HFFc6 (cell line): Measurements from ENCODE around the gene CPEB2. TPM values are rescaled to one million over a fixed set of nuclear protein-coding genes. Genes with fewer than 3 reads are reported as not detected.

Source experiments
- DNase-seq: peaks from one replicate; pipeline ENCODE4 v3.0.0-alpha.2; 2018
- H3K27ac Mint-ChIP-seq: 2 replicates; pipeline ENCODE4 v1.8.0; 2020; ENCODE audit warnings: mild to moderate bottlenecking, mixed read lengths
- H3K27me3 Mint-ChIP-seq: 2 replicates; pipeline ENCODE4 v1.8.0; 2021; ENCODE audit warnings: mild to moderate bottlenecking, moderate library complexity, mixed read lengths; ENCODE audit not compliant: insufficient read depth
- H3K36me3 Mint-ChIP-seq: 2 replicates; pipeline ENCODE4 v1.8.0; 2021; ENCODE audit warnings: low read depth, mixed read lengths
- H3K4me1 Mint-ChIP-seq: 2 replicates; pipeline ENCODE4 v1.8.0; 2020; ENCODE audit warnings: low read depth, mixed read lengths
- H3K4me3 Mint-ChIP-seq: 2 replicates; pipeline ENCODE4 v1.8.0; 2020; ENCODE audit warnings: mild to moderate bottlenecking, moderate library complexity, mixed read lengths
- H3K9me3 Mint-ChIP-seq: 2 replicates; pipeline ENCODE4 v1.8.0; 2020; ENCODE audit warnings: mild to moderate bottlenecking, mixed read lengths
- total RNA-seq, 6 experiments: library from RNA; stranded (reverse); fragmentation: NEBNext Ultra II Directional; extraction: Animal tissue kit (Norgen Biotek cat#: 25700); gene quantifications; 2 replicates in 1 of 6; 3 replicates in 5 of 6; pipeline ENCODE4 v1.2.3, GENCODE V29; 2021
- TF ChIP-seq, protein P1 (sequence below): fragments of 200-600 bp; sonication (generic); IDR thresholded peaks from 2 replicates; pipeline ENCODE4 v1.5.0; 2021; ENCODE audit warnings: antibody characterized with exemption, mild to moderate bottlenecking

Gene CPEB2
- total RNA-seq, 6 experiments from 2014 or later = 18.9 to 27.8 (median 22.8) TPM

DNA sequence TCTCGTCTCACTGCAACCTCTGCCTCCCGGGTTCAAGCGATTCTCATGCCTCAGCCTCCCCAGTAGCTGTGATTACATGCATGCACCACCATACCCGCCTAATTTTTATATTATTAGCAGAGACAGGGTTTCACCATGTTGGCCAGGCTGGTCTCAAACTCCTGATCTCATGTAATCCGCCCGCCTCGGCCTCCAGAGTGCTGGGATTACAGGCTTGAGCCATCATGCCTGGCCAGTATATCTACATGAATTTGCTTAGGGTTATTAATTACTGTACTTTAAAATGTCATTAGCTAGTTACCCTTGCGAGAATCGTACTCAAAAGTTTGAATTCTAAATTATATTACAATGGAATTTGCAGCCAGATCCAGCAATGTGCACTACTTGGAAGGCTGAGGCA lies 8.9 kb downstream of the CPEB2 start:
- Mint-ChIP-seq H3K4me1 (peaks cover 46% of the 10 kb centered on the region), H3K4me3 (no peak overlapping the region), H3K36me3 (peaks cover 40% of the 10 kb centered on the region), H3K9me3 (no peaks in the 10 kb centered on the region), H3K27me3 (no peaks in the 10 kb centered on the region; the same call in 1 of the 2 replicates), H3K27ac (no peak overlapping the region)
- no peak for DNase-seq
- TF ChIP-seq, protein P1, sequence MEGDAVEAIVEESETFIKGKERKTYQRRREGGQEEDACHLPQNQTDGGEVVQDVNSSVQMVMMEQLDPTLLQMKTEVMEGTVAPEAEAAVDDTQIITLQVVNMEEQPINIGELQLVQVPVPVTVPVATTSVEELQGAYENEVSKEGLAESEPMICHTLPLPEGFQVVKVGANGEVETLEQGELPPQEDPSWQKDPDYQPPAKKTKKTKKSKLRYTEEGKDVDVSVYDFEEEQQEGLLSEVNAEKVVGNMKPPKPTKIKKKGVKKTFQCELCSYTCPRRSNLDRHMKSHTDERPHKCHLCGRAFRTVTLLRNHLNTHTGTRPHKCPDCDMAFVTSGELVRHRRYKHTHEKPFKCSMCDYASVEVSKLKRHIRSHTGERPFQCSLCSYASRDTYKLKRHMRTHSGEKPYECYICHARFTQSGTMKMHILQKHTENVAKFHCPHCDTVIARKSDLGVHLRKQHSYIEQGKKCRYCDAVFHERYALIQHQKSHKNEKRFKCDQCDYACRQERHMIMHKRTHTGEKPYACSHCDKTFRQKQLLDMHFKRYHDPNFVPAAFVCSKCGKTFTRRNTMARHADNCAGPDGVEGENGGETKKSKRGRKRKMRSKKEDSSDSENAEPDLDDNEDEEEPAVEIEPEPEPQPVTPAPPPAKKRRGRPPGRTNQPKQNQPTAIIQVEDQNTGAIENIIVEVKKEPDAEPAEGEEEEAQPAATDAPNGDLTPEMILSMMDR = no peak

DNA sequence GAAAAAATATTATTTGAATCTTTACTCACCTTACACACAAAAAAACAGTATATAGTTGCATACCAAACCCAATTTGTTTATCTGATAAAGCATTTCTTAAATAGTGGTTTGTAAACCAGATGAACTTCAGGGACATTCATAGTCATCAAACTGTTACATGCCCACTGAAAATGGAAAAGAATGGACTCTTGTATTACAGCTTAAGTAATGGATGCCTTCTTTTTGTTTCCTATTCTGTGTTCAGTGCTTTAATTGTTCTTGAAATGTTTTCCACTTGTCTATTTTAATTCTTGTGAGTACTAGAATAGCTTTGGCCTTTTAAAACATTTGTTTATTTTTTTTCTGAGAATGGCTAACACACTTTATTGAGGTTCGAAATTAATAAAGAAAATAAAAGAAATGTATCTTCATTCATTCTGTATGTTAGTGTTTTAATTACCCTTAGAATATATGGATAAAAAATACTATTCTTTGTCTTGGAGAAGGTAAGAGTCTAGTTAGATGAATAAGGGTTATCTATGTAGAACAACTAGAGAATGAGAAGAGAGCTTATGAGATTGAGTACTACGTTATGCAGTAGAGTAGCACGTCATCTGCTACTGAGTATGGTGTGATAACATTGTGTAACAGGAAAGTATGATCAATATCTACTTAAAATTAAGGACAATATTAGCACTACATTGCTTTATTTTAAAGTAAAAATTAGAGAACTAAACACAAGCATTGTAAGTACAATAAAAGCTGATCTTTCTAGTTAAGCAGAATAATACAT lies 9.9 kb downstream of the CPEB2 start:
- TF ChIP-seq, protein P1 = no peak

DNA sequence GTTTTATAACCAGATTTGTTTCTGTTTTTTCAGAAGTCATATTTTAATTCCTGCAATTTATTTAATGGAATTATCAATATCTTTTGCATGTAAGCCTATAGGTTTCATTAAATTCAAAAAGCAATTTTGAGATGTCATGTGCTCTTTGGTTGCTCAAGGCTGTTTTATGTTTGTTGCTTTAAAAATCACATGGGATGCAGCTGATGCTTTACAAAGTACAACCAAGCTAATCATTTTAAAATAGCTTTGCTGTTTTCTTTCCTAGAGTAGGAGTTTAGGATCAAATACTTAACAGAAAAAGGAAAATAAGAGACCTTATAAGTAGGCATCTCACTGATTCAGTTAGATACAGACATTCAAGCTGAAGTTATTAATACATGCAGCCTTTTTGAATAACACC lies 11.3 kb downstream of the CPEB2 start:
- no peak overlapping the region for H3K27ac Mint-ChIP-seq
- H3K36me3 Mint-ChIP-seq = peaks cover 30% of the 10 kb centered on the region
- no peak overlapping the region for H3K4me3 Mint-ChIP-seq
- no peaks in the 10 kb centered on the region for H3K9me3 Mint-ChIP-seq
- TF ChIP-seq, protein P1 = no peak
- peaks cover 27% of the 10 kb centered on the region for H3K4me1 Mint-ChIP-seq
- no peak for DNase-seq
- H3K27me3 Mint-ChIP-seq = no peaks in the 10 kb centered on the region; the same call in 1 of the 2 replicates

More for the DNA sequence above, 9.9 kb downstream of the CPEB2 start:
- no peak overlapping the region for H3K4me3 Mint-ChIP-seq
- no peaks in the 10 kb centered on the region; the same call in 1 of the 2 replicates for H3K27me3 Mint-ChIP-seq
- H3K27ac Mint-ChIP-seq = peak overlapping the region; percentile 31; the same call in 1 of the 2 replicates
- H3K9me3 Mint-ChIP-seq = no peaks in the 10 kb centered on the region
- DNase-seq = no peak
- peaks cover 38% of the 10 kb centered on the region for H3K4me1 Mint-ChIP-seq
- peaks cover 37% of the 10 kb centered on the region for H3K36me3 Mint-ChIP-seq

DNA sequence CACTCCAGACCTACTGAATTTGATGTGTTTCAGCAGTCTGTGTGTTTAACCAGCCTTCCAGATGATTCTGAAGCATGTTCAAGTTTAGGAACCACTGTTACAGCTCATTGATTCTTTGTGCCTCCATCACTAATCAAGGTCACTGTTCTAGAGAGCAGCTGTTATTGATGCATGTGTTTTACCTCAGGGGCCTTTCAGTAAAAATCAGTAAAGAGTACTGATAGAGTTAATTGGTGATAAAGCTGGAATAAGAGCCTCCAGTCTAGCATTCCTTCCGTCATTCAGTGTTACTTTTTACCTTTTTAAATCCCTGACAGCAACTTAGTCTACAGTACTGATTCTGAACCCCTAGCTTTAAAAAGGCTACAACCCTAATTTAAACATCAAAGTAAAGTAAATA lies 12.9 kb downstream of the CPEB2 start:
- TF ChIP-seq, protein P1 = no peak
- Mint-ChIP-seq H3K9me3 (no peaks in the 10 kb centered on the region), H3K36me3 (peaks cover 26% of the 10 kb centered on the region), H3K27me3 (no peaks in the 10 kb centered on the region; the same call in 1 of the 2 replicates), H3K4me3 (no peak overlapping the region), H3K4me1 (peaks cover 21% of the 10 kb centered on the region), H3K27ac (peak overlapping the region; percentile 24; the same call in 1 of the 2 replicates)
- DNase-seq = no peak

DNA sequence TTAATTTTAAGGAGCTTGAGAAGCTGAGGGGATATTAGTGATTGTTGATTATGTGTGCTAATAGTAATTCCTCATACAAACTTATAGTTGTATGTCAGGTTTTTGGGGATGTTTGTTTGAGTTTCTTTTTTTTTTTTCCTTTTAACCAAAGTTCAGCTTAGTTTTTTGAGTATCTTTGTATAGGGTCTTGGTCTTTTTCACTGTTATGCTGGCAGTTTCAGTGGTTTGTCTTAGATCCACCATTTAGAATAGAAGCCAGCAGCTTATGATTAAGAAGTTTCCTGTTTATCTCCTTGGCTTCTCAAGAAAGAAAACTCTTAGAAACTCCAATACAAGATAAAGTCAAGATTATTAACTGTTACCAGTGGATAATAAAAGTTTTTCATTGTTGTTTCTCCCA lies 16.1 kb downstream of the CPEB2 start:
- peaks cover 30% of the 10 kb centered on the region for H3K36me3 Mint-ChIP-seq
- H3K4me3 Mint-ChIP-seq = no peak overlapping the region
- no peak for DNase-seq
- H3K4me1 Mint-ChIP-seq = peaks cover 26% of the 10 kb centered on the region
- no peaks in the 10 kb centered on the region for H3K27me3 Mint-ChIP-seq
- no peak overlapping the region for H3K27ac Mint-ChIP-seq
- TF ChIP-seq, protein P1 = no peak
- no peaks in the 10 kb centered on the region for H3K9me3 Mint-ChIP-seq
